ENCODE results near the gene DNAL4.

DNAL4 gene

DNA sequence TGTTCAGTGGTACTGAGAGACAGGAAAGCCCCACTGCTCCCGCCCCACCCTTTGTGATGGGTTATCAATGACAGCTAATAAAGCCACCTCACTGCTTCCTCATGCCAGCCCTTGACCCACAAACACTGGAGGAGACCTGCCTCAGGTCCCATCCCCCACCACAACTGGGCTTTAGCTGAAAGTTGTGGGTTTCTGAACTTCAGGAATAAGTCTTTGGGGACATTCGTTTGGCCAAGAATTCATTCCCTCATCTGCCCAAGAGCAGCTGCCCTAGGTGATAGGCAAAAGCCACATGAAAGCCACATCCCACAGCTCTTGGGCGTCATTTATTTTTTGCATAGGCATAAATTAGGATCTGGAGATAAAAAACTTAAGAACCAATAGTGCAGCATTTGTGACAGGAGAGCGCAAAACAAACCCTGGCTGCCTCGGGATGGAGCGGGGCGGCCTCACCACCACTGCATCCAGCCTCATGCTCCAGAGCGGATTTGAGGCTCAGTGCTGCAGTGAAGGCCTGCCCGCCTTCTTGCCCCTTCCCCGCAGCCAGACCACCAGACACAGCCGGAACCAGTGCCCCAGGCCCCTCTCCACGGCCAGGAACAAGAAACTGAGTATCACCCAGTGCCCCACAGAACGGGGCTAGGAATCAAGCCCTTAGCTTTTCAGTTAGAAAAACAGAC, 59.4 kb downstream of the DNAL4 start:
- TF ChIP-seq, protein P1, sequence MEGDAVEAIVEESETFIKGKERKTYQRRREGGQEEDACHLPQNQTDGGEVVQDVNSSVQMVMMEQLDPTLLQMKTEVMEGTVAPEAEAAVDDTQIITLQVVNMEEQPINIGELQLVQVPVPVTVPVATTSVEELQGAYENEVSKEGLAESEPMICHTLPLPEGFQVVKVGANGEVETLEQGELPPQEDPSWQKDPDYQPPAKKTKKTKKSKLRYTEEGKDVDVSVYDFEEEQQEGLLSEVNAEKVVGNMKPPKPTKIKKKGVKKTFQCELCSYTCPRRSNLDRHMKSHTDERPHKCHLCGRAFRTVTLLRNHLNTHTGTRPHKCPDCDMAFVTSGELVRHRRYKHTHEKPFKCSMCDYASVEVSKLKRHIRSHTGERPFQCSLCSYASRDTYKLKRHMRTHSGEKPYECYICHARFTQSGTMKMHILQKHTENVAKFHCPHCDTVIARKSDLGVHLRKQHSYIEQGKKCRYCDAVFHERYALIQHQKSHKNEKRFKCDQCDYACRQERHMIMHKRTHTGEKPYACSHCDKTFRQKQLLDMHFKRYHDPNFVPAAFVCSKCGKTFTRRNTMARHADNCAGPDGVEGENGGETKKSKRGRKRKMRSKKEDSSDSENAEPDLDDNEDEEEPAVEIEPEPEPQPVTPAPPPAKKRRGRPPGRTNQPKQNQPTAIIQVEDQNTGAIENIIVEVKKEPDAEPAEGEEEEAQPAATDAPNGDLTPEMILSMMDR (IDR thresholded peaks at IDR 0.05; ENCODE audit: borderline replicate concordance, control extremely low read depth, extremely low read depth, insufficient read depth, missing control alignments), result no peak
- DNase-seq (ENCODE audit: low spot score), result no peak
- in situ Hi-C loops (cut with MboI; ENCODE audit: low sequenced_read_pairs, unreplicated experiment), result no loop called here

DNA sequence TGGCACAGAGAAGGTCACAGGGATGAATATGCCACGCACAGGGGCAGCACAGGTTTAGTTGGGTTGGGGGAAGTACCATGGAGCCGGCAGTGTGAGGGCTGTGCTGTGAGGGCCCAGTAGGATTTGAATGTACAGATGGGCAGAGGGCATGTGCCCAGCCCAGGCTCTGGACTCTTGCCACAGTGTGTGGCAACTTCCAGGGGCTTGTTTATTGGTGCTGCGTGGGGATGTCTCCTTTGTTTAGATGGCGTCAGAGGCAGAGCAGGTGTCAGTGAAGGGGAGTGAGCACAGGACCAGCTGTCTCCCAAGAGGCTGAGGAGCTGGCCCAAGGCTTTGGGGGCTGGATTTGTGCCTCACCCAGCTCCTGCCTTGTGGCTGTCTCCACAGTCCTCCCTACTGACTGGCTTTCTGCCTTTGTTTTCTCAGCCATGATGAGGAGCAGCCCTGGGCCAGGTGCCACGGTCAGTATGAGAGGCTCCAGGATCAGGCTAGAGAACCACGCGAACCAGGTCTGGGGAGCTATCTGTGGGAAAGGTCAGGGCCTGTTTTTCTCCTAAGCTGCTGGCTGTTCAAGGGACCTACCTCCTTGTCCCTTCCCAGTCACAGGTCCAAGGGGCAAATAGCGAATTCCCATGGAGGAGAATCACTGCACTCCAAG, 60.1 kb downstream of the DNAL4 start:
- in situ Hi-C loops (cut with MboI; ENCODE audit: low sequenced_read_pairs, unreplicated experiment), result no loop called here
- DNase-seq (ENCODE audit: low spot score), result peak; percentile 43
- TF ChIP-seq, protein P1 (IDR thresholded peaks at IDR 0.05; ENCODE audit: borderline replicate concordance, control extremely low read depth, extremely low read depth, insufficient read depth, missing control alignments), result no peak

DNA sequence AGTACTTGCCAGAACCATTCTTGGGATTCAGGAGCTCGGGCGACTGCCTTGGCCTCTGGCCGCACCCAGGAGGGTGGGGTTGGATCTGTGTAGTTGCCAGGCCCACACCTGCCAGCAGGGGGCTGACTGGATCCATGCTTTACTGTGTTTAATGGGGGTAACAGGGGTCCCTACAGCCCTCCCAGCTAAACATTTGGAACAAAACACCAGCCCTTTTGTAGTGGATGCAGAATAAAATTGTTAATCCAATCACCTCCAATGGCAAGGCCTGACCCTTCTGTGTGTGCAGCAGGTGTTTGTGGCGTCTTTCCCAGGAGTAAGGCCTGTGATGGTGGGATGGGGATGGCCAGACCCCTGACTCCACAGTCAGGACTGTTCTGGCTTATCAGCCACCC, 60.6 kb downstream of the DNAL4 start:
- in situ Hi-C loops (cut with MboI; ENCODE audit: low sequenced_read_pairs, unreplicated experiment), result no loop called here
- TF ChIP-seq, protein P1 (IDR thresholded peaks at IDR 0.05; ENCODE audit: borderline replicate concordance, control extremely low read depth, extremely low read depth, insufficient read depth, missing control alignments), result peak; percentile 57
- peak; percentile 77 for DNase-seq (ENCODE audit: low spot score)

DNA sequence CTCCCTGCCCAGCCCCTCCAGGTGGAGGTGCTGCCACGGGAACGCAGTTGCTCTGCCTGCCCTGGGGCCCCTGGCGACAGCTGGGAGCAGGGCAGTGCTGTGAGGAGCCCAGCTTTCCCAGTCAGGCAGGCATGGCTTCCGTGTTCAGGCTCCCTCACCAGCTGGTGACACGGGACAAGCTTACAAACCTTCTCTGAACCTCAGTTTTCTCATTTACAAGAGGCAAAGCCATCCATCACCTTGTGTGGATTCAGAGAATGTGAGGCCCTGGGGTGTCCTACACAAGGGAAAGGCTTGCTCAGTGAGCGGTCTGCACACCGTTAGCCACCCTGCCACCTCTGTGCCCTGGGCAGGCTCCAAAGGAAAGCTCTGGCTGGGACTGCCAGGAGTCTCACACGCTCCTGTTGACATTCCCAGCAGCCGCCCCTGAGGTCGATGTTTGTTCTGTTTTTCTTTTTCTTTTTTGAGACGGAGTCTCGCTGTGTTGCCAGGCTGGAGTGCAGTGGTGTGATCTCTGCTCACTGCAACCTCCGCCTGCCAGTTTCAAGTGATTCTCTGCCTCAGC, 61.6 kb downstream of the DNAL4 start:
- TF ChIP-seq, protein P1 (IDR thresholded peaks at IDR 0.05; ENCODE audit: borderline replicate concordance, control extremely low read depth, extremely low read depth, insufficient read depth, missing control alignments), result no peak
- DNase-seq (ENCODE audit: low spot score), result peak; percentile 36
- in situ Hi-C loops (cut with MboI; ENCODE audit: low sequenced_read_pairs, unreplicated experiment), result no loop called here

DNA sequence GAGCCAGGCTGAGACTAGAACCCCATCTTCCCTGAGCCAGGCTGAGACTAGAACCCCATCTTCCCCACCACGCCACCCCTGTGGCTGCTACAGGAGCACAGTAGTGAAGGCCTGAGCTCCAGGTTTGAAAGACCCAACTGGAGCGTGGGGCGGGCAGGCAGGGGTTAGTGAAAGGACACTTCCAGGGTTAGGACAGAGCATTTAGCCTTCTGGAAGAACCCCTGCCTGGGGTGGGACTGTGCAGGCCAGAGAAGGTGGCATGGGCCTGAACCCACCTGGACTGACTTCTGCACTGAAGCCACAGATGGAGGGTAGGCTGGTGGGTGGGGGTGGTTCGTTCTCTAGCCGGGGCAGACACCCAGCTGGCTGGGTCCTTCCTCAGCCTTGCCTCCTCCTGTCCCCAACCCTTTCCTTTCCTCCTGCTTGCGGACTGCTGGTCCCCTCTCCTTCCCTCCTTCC, 62.2 kb downstream of the DNAL4 start:
- TF ChIP-seq, protein P1 (IDR thresholded peaks at IDR 0.05; ENCODE audit: borderline replicate concordance, control extremely low read depth, extremely low read depth, insufficient read depth, missing control alignments), result no peak
- in situ Hi-C loops (cut with MboI; ENCODE audit: low sequenced_read_pairs, unreplicated experiment), result no loop called here
- peak; percentile 37 for DNase-seq (ENCODE audit: low spot score)

DNA sequence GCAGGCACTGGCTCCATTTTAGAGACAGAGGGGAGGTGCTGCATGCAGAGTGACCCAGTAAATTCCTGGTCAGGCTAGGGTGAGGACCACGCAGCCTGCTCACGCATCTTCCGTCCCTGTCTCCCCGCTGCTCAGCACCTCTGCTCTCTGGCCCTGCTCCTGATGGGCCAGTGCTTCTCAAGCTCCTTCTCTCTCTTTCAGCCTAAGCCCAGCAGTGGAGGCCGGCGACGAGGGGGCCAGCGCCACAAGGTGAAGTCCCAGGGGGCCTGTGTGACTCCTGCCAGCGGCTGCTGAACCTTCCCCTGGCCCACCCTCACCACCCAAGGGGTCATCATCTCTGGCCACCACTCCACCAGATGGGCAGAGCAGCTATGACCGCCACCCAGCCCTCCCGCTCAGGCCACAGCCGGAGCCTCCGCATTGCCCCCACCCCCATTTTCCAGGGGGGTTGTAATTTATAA, 63.5 kb downstream of the DNAL4 start:
- TF ChIP-seq, protein P1 (IDR thresholded peaks at IDR 0.05; ENCODE audit: borderline replicate concordance, control extremely low read depth, extremely low read depth, insufficient read depth, missing control alignments), result no peak
- DNase-seq (ENCODE audit: low spot score), result no peak
- in situ Hi-C loops (cut with MboI; ENCODE audit: low sequenced_read_pairs, unreplicated experiment), result no loop called here
